Measurements from ENCODE around the gene ASPA. TPM values are rescaled to one million over a fixed set of nuclear protein-coding genes. Genes with fewer than 3 reads are reported as not detected.
A peak's percentile ranks its signal among the peaks of the same experiment; 100 is the strongest.
"Not testable (repeated sequence)": the region's sequence is repeated elsewhere in the genome, so short reads cannot be mapped to it uniquely, and the experiment has no call there.

Gene ASPA
- polyA plus RNA-seq, 1 experiment: not detected

DNA sequence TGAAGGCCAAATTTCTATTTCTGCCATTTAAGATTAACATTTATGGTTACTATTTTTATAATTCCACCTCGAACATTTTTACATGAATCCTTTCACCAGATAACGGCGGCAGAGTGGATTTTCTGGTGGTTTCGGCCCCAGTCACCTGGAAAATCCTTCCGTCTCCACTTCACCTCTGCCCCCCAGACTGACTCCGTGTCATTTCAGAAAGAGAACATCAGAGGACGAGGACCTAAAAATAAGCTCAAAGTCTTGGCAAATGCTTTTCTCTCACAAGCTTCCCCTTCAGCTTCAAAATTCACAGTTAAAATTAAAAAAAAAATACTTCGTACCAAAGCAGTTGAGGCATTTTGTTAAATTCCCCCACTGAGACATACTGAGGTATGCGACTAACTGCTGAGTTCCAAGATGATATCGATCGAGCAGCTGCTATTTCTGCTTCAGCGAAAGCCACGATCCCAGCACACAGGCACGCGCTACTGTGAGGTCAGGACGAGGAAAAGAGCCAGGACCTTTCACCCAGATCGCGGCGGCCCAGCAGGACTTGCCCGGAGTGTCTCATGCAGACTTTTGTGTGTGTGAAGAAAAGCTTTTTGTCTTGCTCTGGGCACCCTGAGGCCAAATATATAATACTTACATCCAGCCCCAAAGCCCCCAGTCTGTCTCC lies 36.8 kb downstream of the ASPA start:
- TF ChIP-seq, protein P1, sequence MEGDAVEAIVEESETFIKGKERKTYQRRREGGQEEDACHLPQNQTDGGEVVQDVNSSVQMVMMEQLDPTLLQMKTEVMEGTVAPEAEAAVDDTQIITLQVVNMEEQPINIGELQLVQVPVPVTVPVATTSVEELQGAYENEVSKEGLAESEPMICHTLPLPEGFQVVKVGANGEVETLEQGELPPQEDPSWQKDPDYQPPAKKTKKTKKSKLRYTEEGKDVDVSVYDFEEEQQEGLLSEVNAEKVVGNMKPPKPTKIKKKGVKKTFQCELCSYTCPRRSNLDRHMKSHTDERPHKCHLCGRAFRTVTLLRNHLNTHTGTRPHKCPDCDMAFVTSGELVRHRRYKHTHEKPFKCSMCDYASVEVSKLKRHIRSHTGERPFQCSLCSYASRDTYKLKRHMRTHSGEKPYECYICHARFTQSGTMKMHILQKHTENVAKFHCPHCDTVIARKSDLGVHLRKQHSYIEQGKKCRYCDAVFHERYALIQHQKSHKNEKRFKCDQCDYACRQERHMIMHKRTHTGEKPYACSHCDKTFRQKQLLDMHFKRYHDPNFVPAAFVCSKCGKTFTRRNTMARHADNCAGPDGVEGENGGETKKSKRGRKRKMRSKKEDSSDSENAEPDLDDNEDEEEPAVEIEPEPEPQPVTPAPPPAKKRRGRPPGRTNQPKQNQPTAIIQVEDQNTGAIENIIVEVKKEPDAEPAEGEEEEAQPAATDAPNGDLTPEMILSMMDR (IDR thresholded peaks at IDR 0.05; ENCODE audit: insufficient read depth, low read depth, low read length): no peak
- ChIA-PET POLR2A (no interaction called here), CTCF (interaction anchor here (0.6 to 1.6 kb wide), 3 partner anchors 13 to 1896 kb away, joined by 3 to 7 read pairs (median 3); no protein-coding TSS in a partner anchor)
- no peaks in the 10 kb centered on the region for H3K36me3 ChIP-seq (ENCODE audit: control insufficient read depth, insufficient read depth, low read length)
- no peaks in the 10 kb centered on the region for H3K27me3 ChIP-seq (ENCODE audit: control insufficient read depth, insufficient read depth, low read length)
- H3K4me3 ChIP-seq (ENCODE audit: low read depth, low read length): no peak overlapping the region
- DNase-seq (ENCODE audit: low read depth): peak; percentile 28

DNA sequence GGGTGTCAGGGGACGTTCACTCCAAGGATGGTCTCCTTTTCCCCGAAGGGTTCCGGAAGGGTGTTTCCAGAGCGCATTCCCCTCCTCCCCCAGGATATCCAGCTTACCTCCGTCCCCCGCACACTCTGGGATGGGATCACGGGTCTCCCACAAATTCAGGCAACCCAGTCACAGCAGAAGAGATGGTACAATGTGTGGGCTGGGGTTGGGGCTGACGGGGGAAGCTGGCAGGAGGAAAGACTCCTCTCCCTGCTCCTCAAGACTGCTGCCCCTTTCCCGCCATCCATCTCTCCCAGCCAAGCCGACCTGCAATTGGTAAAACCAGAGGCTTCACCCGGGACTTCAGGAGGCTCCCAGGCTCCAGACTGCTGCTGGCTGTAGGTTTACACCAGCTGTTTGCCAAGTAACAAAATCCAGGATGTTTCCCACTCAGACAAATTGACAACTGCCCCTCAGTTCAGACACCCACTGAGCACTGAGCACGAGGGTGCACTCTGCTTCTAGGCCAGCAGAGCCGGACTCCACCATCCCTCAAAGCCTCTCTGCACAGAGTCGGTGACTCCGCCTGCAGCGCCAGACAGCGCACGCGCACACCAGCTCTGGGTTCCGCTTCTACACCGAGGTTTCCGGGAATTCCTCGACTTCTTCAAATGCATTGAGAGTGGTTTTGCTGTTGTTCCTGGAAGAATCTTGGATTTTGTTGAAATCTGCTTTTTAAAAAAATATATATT lies 37.7 kb downstream of the ASPA start:
- H3K36me3 ChIP-seq (ENCODE audit: control insufficient read depth, insufficient read depth, low read length): no peaks in the 10 kb centered on the region
- CTCF ChIA-PET: interaction anchor here (0.6 to 1.6 kb wide), 2 partner anchors 13 to 23 kb away, joined by 3 to 7 read pairs; no protein-coding TSS in a partner anchor
- no peaks in the 10 kb centered on the region for H3K27me3 ChIP-seq (ENCODE audit: control insufficient read depth, insufficient read depth, low read length)
- POLR2A ChIA-PET: no interaction called here
- DNase-seq (ENCODE audit: low read depth): no peak
- no peak overlapping the region for H3K4me3 ChIP-seq (ENCODE audit: low read depth, low read length)
- TF ChIP-seq, protein P1 (IDR thresholded peaks at IDR 0.05; ENCODE audit: insufficient read depth, low read depth, low read length): no peak

DNA sequence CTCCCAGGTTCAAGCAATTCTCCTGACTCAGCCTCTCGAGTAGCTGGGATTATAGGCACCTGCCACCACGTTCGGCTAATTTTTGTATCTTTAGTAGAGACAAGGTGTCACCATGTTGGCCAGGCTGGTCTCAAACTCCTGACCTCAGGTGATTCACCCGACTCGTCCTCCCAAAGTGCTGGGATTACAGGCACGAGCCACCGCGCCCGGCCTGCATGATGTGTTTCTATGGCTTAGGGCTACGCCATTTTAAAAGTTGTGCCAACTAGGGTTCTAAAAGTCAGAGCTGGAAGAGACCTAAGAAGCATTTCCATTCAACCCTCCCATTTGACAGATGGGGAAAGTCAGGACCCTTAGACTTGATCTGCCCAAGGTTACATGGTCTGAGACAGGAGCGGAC lies 38.4 kb downstream of the ASPA start:
- H3K4me3 ChIP-seq (ENCODE audit: low read depth, low read length); CTCF ChIA-PET; H3K36me3 ChIP-seq (ENCODE audit: control insufficient read depth, insufficient read depth, low read length); DNase-seq (ENCODE audit: low read depth); H3K27me3 ChIP-seq (ENCODE audit: control insufficient read depth, insufficient read depth, low read length); POLR2A ChIA-PET: not testable (repeated sequence)

DNA sequence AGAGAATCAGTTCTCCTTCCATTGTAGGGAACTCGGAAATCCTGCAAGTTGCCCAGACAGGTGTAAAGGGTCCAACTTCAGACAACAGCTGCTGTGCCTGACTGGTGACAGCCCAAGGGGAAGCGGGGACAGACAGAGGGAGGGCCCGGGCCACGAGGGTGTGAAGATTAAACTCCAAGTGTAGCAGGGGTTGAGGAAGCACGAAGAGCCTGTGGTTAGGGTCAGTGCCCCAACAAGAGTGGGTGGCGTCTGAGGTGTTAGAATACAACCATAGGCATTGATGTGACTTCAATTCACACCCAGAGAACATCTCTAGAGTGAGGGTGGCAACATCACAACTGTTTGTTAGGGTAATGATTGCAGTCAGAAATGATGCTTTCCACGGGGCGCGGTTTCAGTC lies 39.1 kb downstream of the ASPA start:
- no peak for DNase-seq (ENCODE audit: low read depth)
- TF ChIP-seq, protein P1 (IDR thresholded peaks at IDR 0.05; ENCODE audit: insufficient read depth, low read depth, low read length): no peak
- POLR2A ChIA-PET: no interaction called here
- CTCF ChIA-PET: no interaction called here
- H3K27me3 ChIP-seq (ENCODE audit: control insufficient read depth, insufficient read depth, low read length): no peaks in the 10 kb centered on the region
- H3K36me3 ChIP-seq (ENCODE audit: control insufficient read depth, insufficient read depth, low read length): no peaks in the 10 kb centered on the region
- no peak overlapping the region for H3K4me3 ChIP-seq (ENCODE audit: low read depth, low read length)

DNA sequence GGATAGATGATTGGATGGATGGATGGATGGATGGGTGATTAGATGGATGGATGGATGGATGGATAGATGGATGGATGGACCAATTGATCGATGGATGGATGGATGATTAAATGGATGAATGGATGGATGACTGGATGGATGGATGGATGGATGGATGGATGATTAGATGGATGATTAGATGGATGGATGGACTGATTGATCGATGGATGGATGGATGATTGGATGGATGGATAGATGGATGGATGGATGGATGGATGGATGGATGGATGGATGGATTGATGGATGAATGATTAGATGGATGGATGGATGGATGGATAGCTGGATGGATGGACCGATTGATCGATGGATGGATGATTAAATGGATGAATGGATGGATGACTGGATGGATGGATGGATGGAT lies 43.7 kb downstream of the ASPA start:
- CTCF ChIA-PET; H3K36me3 ChIP-seq (ENCODE audit: control insufficient read depth, insufficient read depth, low read length); POLR2A ChIA-PET; H3K4me3 ChIP-seq (ENCODE audit: low read depth, low read length); DNase-seq (ENCODE audit: low read depth); H3K27me3 ChIP-seq (ENCODE audit: control insufficient read depth, insufficient read depth, low read length): not testable (repeated sequence)

DNA sequence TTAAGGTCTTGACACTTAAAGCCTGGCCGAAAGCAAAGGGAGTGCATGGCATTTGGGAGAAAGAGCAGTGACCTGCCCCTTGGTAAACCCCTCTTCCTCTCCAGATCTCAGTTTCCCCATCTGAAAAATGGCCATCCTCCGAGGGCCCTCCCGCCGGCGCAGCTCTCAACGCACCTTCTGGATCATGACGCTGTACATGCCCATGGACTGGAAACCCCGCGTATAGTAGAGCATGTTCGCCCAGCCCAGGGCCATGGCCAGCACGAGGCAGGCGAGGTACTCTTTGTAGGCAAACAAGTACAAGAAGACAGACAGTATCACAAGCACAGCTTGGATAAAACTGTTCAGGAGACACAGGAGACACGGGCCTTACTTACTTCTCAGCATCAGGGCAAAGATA lies 48.2 kb downstream of the ASPA start:
- Histone ChIP-seq H3K27me3 (ENCODE audit: control insufficient read depth, insufficient read depth, low read length) (no peaks in the 10 kb centered on the region), H3K36me3 (ENCODE audit: control insufficient read depth, insufficient read depth, low read length) (no peaks in the 10 kb centered on the region), H3K4me3 (ENCODE audit: low read depth, low read length) (no peak overlapping the region)
- ChIA-PET CTCF (no interaction called here), POLR2A (no interaction called here)
- TF ChIP-seq, protein P1 (IDR thresholded peaks at IDR 0.05; ENCODE audit: insufficient read depth, low read depth, low read length): no peak
- no peak for DNase-seq (ENCODE audit: low read depth)

Data from BJ (cell line).